Fibroblast of lung (primary cell): ENCODE data around the gene RPP40.

Source experiments
- EZH2 ChIP-seq: IDR thresholded peaks from 2 replicates; pipeline ENCODE4 v1.5.1; 2012; ENCODE audit warnings: low read length, control low read depth, mild to moderate bottlenecking; ENCODE audit errors: missing control alignments
- TF ChIP-seq, protein P1 (sequence below), 2 donors: IDR thresholded peaks in 1 of 2; conservative IDR thresholded peaks in 1 of 2; 1 replicate in 1 of 2; 2 replicates in 1 of 2; pipeline ENCODE4 v1.5.1; 2011 to 2012; ENCODE audit warnings: low read length in 2 of 2, control low read depth in 1 of 2, inconsistent platforms in 1 of 2, low read depth in 1 of 2, mild to moderate bottlenecking in 1 of 2

DNA sequence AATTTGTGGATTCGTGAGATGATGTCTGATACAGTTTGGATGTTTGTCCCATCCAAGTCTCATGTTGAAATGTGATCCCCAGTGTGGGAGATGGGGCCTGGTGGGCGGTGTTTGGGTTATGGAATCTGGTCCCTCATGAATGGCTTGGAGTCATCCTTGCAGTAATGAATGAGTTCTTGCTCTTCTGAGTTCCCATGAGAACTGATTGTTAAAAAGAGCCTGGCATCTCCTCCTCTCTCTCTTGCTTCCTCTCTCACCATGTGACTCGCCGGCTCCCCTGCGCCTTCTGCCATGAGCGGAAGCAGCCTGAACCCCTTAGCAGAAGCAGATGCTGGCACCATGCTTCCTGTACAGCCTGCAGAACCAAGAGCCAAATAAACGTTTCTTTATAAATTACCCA is 30.5 kb upstream of the RPP40 start:
- TF ChIP-seq, protein P1, sequence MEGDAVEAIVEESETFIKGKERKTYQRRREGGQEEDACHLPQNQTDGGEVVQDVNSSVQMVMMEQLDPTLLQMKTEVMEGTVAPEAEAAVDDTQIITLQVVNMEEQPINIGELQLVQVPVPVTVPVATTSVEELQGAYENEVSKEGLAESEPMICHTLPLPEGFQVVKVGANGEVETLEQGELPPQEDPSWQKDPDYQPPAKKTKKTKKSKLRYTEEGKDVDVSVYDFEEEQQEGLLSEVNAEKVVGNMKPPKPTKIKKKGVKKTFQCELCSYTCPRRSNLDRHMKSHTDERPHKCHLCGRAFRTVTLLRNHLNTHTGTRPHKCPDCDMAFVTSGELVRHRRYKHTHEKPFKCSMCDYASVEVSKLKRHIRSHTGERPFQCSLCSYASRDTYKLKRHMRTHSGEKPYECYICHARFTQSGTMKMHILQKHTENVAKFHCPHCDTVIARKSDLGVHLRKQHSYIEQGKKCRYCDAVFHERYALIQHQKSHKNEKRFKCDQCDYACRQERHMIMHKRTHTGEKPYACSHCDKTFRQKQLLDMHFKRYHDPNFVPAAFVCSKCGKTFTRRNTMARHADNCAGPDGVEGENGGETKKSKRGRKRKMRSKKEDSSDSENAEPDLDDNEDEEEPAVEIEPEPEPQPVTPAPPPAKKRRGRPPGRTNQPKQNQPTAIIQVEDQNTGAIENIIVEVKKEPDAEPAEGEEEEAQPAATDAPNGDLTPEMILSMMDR (conservative IDR thresholded peaks at IDR 0.05 in 1 of 2, IDR thresholded peaks at IDR 0.05 in 1 of 2; ENCODE audit: low read depth in 1 of 2, low read length in 2 of 2) = no peak
- no peak for TF ChIP-seq EZH2
